ENCODE results near the gene CIAO3.
A peak's percentile ranks its signal among the peaks of the same experiment; 100 is the strongest.
"Not testable (repeated sequence)": the region's sequence is repeated elsewhere in the genome, so short reads cannot be mapped to it uniquely, and the experiment has no call there.

The CIAO3 gene

GRCh38 chr16:777826-778225, 37.0 kb upstream of the CIAO3 start:
- peak; percentile 23 for DNase-seq
- in situ Hi-C loops (cut with HindIII; ENCODE audit: low pct_ligation_motif_present, low pct_unique_long_range_greater_than_20kb, low sequenced_read_pairs): no loop called here

GRCh38 chr16:776824-777223, 36.0 kb upstream of the CIAO3 start:
- no peak for DNase-seq
- in situ Hi-C loops (cut with HindIII; ENCODE audit: low pct_ligation_motif_present, low pct_unique_long_range_greater_than_20kb, low sequenced_read_pairs): no loop called here

- not testable (repeated sequence) for DNase-seq
Measured at GRCh38 chr16:776298-776697, 35.5 kb upstream of the CIAO3 start.

GRCh38 chr16:775236-775796, 34.5 kb upstream of the CIAO3 start:
- DNase-seq: no peak
- in situ Hi-C loops (cut with HindIII; ENCODE audit: low pct_ligation_motif_present, low pct_unique_long_range_greater_than_20kb, low sequenced_read_pairs): no loop called here

More at GRCh38 chr16:776298-776697, 35.5 kb upstream of the CIAO3 start:
- in situ Hi-C loops (cut with HindIII; ENCODE audit: low pct_ligation_motif_present, low pct_unique_long_range_greater_than_20kb, low sequenced_read_pairs): not testable (repeated sequence)

GRCh38 chr16:774086-775001, 33.5 kb upstream of the CIAO3 start:
- no peak for DNase-seq
- in situ Hi-C loops (cut with HindIII; ENCODE audit: low pct_ligation_motif_present, low pct_unique_long_range_greater_than_20kb, low sequenced_read_pairs): no loop called here

- no peak for DNase-seq
- in situ Hi-C loops (cut with HindIII; ENCODE audit: low pct_ligation_motif_present, low pct_unique_long_range_greater_than_20kb, low sequenced_read_pairs): no loop called here
Measured at GRCh38 chr16:772959-773358, 32.2 kb upstream of the CIAO3 start.

- no peak for DNase-seq
- in situ Hi-C loops (cut with HindIII; ENCODE audit: low pct_ligation_motif_present, low pct_unique_long_range_greater_than_20kb, low sequenced_read_pairs): no loop called here
Measured at GRCh38 chr16:770411-770810, 29.6 kb upstream of the CIAO3 start.

GRCh38 chr16:769934-770333, 29.1 kb upstream of the CIAO3 start:
- DNase-seq: no peak
- in situ Hi-C loops (cut with HindIII; ENCODE audit: low pct_ligation_motif_present, low pct_unique_long_range_greater_than_20kb, low sequenced_read_pairs): no loop called here

GRCh38 chr16:769184-769784, 28.5 kb upstream of the CIAO3 start:
- in situ Hi-C loops (cut with HindIII; ENCODE audit: low pct_ligation_motif_present, low pct_unique_long_range_greater_than_20kb, low sequenced_read_pairs): no loop called here
- no peak for DNase-seq

GRCh38 chr16:768428-768827, 27.6 kb upstream of the CIAO3 start:
- in situ Hi-C loops (cut with HindIII; ENCODE audit: low pct_ligation_motif_present, low pct_unique_long_range_greater_than_20kb, low sequenced_read_pairs): no loop called here
- no peak for DNase-seq

- in situ Hi-C loops (cut with HindIII; ENCODE audit: low pct_ligation_motif_present, low pct_unique_long_range_greater_than_20kb, low sequenced_read_pairs): no loop called here
- DNase-seq: no peak
Measured at GRCh38 chr16:767743-768235, 27.0 kb upstream of the CIAO3 start.

GRCh38 chr16:766820-767640, 26.2 kb upstream of the CIAO3 start:
- no peak for DNase-seq
- in situ Hi-C loops (cut with HindIII; ENCODE audit: low pct_ligation_motif_present, low pct_unique_long_range_greater_than_20kb, low sequenced_read_pairs): no loop called here

GRCh38 chr16:766008-766819, 25.4 kb upstream of the CIAO3 start:
- in situ Hi-C loops (cut with HindIII; ENCODE audit: low pct_ligation_motif_present, low pct_unique_long_range_greater_than_20kb, low sequenced_read_pairs): no loop called here
- no peak for DNase-seq

GRCh38 chr16:765488-765865, 24.7 kb upstream of the CIAO3 start:
- DNase-seq: no peak
- in situ Hi-C loops (cut with HindIII; ENCODE audit: low pct_ligation_motif_present, low pct_unique_long_range_greater_than_20kb, low sequenced_read_pairs): no loop called here

- in situ Hi-C loops (cut with HindIII; ENCODE audit: low pct_ligation_motif_present, low pct_unique_long_range_greater_than_20kb, low sequenced_read_pairs): no loop called here
Measured at GRCh38 chr16:764848-765487, 24.2 kb upstream of the CIAO3 start.

GRCh38 chr16:764184-764750, 23.5 kb upstream of the CIAO3 start:
- no peak for DNase-seq
- in situ Hi-C loops (cut with HindIII; ENCODE audit: low pct_ligation_motif_present, low pct_unique_long_range_greater_than_20kb, low sequenced_read_pairs): no loop called here

More at GRCh38 chr16:764848-765487, 24.2 kb upstream of the CIAO3 start:
- DNase-seq: no peak
